ENCODE results near the gene PADI3. TPM values are rescaled to one million over a fixed set of nuclear protein-coding genes. Genes with fewer than 3 reads are reported as not detected.
A peak's percentile ranks its signal among the peaks of the same experiment; 100 is the strongest.

Gene PADI3
- total RNA-seq, 4 donors from 2014 or later = 2.4 to 11.2 (median 2.7) TPM; not detected in 1

- H3K27ac ChIP-seq = no peak overlapping the region
- peaks cover 12% of the 10 kb centered on the region for H3K4me1 ChIP-seq
These were observed 55.4 kb downstream of the PADI3 start for GRCh38 chr1:17304151-17304825.

DNA sequence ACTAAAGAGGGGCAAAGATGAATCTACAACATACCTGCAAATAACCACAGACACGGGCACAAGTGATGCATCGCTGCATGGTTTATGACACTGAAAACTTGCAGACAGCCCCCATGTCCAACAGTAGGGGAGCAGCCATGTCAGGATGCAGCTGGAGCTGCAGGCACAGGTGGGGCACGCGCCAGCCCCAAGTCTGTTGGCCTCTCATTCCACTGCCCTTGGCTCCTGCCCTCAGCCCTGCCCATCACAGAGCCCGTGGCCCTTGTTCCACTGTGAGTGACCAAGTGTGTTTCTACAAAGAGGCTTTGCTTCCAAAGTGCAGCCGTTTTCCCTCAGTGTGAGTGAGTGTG is 55.9 kb downstream of the PADI3 start:
- H3K9me3 ChIP-seq = peaks cover 3% of the 10 kb centered on the region
- no peak overlapping the region for H3K4me3 ChIP-seq
- H3K27ac ChIP-seq = no peak overlapping the region
- 15% methylated on average over 2 of the region's 6 CpGs for WGBS
- no peaks in the 10 kb centered on the region for H3K36me3 ChIP-seq
- no peak for TF ChIP-seq POLR2AphosphoS5 (IDR thresholded peaks at IDR 0.05)
- no peak for TF ChIP-seq EP300 (IDR thresholded peaks at IDR 0.05)
- TF ChIP-seq POLR2A (IDR thresholded peaks at IDR 0.05) = no peak
- TF ChIP-seq, protein P1, sequence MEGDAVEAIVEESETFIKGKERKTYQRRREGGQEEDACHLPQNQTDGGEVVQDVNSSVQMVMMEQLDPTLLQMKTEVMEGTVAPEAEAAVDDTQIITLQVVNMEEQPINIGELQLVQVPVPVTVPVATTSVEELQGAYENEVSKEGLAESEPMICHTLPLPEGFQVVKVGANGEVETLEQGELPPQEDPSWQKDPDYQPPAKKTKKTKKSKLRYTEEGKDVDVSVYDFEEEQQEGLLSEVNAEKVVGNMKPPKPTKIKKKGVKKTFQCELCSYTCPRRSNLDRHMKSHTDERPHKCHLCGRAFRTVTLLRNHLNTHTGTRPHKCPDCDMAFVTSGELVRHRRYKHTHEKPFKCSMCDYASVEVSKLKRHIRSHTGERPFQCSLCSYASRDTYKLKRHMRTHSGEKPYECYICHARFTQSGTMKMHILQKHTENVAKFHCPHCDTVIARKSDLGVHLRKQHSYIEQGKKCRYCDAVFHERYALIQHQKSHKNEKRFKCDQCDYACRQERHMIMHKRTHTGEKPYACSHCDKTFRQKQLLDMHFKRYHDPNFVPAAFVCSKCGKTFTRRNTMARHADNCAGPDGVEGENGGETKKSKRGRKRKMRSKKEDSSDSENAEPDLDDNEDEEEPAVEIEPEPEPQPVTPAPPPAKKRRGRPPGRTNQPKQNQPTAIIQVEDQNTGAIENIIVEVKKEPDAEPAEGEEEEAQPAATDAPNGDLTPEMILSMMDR (IDR thresholded peaks at IDR 0.05) = no peak
- peak in 1 of 2 donors; percentile 43 for DNase-seq (ENCODE audit: low spot score in 2 of 2)
- peaks cover 12% of the 10 kb centered on the region for H3K4me1 ChIP-seq
- H3K27me3 ChIP-seq = peaks cover 17% of the 10 kb centered on the region

More at GRCh38 chr1:17304151-17304825, 55.4 kb downstream of the PADI3 start:
- peaks cover 3% of the 10 kb centered on the region for H3K9me3 ChIP-seq
- H3K27me3 ChIP-seq = peaks cover 12% of the 10 kb centered on the region
- H3K36me3 ChIP-seq = no peaks in the 10 kb centered on the region
- 22% methylated on average over 5 of the region's 6 CpGs for WGBS
- TF ChIP-seq POLR2AphosphoS5 (IDR thresholded peaks at IDR 0.05) = no peak
- TF ChIP-seq, protein P1 (IDR thresholded peaks at IDR 0.05) = no peak
- no peak for TF ChIP-seq EP300 (IDR thresholded peaks at IDR 0.05)
- no peak for TF ChIP-seq POLR2A (IDR thresholded peaks at IDR 0.05)
- H3K4me3 ChIP-seq = no peak overlapping the region
- peak in 1 of 2 donors; percentile 50 for DNase-seq (ENCODE audit: low spot score in 2 of 2)

GRCh38 chr1:17305576-17306095 is 56.7 kb downstream of the PADI3 start:
- Histone ChIP-seq H3K27ac (no peak overlapping the region), H3K4me3 (no peak overlapping the region), H3K36me3 (no peaks in the 10 kb centered on the region), H3K4me1 (peaks cover 12% of the 10 kb centered on the region), H3K27me3 (peaks cover 25% of the 10 kb centered on the region), H3K9me3 (peaks cover 3% of the 10 kb centered on the region)
- no peak for TF ChIP-seq POLR2A (IDR thresholded peaks at IDR 0.05)
- no peak for TF ChIP-seq POLR2AphosphoS5 (IDR thresholded peaks at IDR 0.05)
- no peak for TF ChIP-seq EP300 (IDR thresholded peaks at IDR 0.05)
- TF ChIP-seq, protein P1 (IDR thresholded peaks at IDR 0.05) = no peak
- peak in 1 of 2 donors; percentile 56 for DNase-seq (ENCODE audit: low spot score in 2 of 2)
- WGBS = 62% methylated on average over 13 of the region's 14 CpGs

DNA sequence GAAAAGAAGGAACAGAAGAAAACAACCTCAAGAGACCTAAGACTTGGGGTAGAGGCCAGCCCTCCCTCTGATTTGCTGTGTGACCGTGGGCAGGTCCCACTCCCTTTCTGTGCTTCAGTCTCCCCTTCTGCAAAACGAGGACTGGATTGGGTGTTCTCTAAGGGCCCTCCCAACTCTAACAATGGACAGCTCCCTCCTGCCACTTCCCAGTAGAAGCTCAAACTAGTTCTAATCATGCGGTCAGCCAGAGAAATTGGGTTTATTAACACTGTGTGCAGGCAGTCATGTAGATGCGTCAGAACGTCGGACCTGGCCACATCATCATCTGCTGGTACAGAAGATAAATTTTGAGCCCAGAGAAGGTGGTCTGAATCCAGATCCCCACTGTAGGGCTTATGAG is 57.5 kb downstream of the PADI3 start:
- H3K27ac ChIP-seq = no peak overlapping the region
- no peaks in the 10 kb centered on the region for H3K36me3 ChIP-seq
- no peak overlapping the region for H3K4me3 ChIP-seq
- peak in 1 of 2 donors; percentile 11 for DNase-seq (ENCODE audit: low spot score in 2 of 2)
- H3K27me3 ChIP-seq = peaks cover 30% of the 10 kb centered on the region
- WGBS = 69% methylated on average over 6 of the region's 6 CpGs
- H3K9me3 ChIP-seq = no peaks in the 10 kb centered on the region
- TF ChIP-seq POLR2AphosphoS5 (IDR thresholded peaks at IDR 0.05) (no peak), EP300 (IDR thresholded peaks at IDR 0.05) (no peak), POLR2A (IDR thresholded peaks at IDR 0.05) (no peak)
- TF ChIP-seq, protein P1 (IDR thresholded peaks at IDR 0.05) = no peak
- peaks cover 12% of the 10 kb centered on the region for H3K4me1 ChIP-seq

- Histone ChIP-seq H3K36me3 (no peaks in the 10 kb centered on the region), H3K9me3 (no peaks in the 10 kb centered on the region), H3K27ac (no peak overlapping the region), H3K4me1 (peaks cover 12% of the 10 kb centered on the region), H3K4me3 (no peak overlapping the region), H3K27me3 (peaks cover 30% of the 10 kb centered on the region)
- TF ChIP-seq POLR2A (IDR thresholded peaks at IDR 0.05) = no peak
- TF ChIP-seq EP300 (IDR thresholded peaks at IDR 0.05) = no peak
- no peak for TF ChIP-seq POLR2AphosphoS5 (IDR thresholded peaks at IDR 0.05)
- TF ChIP-seq, protein P1 (IDR thresholded peaks at IDR 0.05) = no peak
- WGBS = 36% methylated on average over 6 of the region's 6 CpGs
- DNase-seq (ENCODE audit: low spot score in 2 of 2) = peak in 1 of 2 donors; percentile 47
These were observed 58.0 kb downstream of the PADI3 start for GRCh38 chr1:17306921-17307320.
